HepG2 (cell line): Measurements from ENCODE around the gene WNT10A. TPM values are rescaled to one million over a fixed set of nuclear protein-coding genes. Genes with fewer than 3 reads are reported as not detected.

Experiments
- ADNP ChIP-seq: sonication (generic); formaldehyde crosslinking; IDR thresholded peaks from 2 replicates; pipeline ENCODE4 v1.4.0; 2020; ENCODE audit warnings: missing genetic modification reagents
- ATM ChIP-seq: fragments of 450-650 bp; IDR thresholded peaks from 2 replicates; pipeline ENCODE4 v1.7.1; 2017; ENCODE audit warnings: mild to moderate bottlenecking, borderline replicate concordance
- CEBPZ ChIP-seq: IDR thresholded peaks from 2 replicates; pipeline ENCODE4 v1.6.1; 2012; ENCODE audit warnings: low read length, improper control_type of control experiment
- HHEX ChIP-seq: IDR thresholded peaks from 2 replicates; pipeline ENCODE4 v1.6.1; 2016; ENCODE audit warnings: control low read depth
- PREB ChIP-seq: sonication (generic); formaldehyde crosslinking; IDR thresholded peaks from 2 replicates; pipeline ENCODE4 v1.4.0; 2020; ENCODE audit warnings: missing genetic modification reagents
- SCMH1 ChIP-seq: sonication (generic); formaldehyde crosslinking; IDR thresholded peaks from 2 replicates; pipeline ENCODE4 v1.9.0; 2021; ENCODE audit warnings: missing genetic modification reagents, mild to moderate bottlenecking, borderline replicate concordance
- SNAPC4 ChIP-seq: sonication (generic); formaldehyde crosslinking; IDR thresholded peaks from 2 replicates; pipeline ENCODE4 v1.4.0; 2020; ENCODE audit warnings: mild to moderate bottlenecking, missing genetic modification reagents
- ZFP36 ChIP-seq: fragments of 150-350 bp; IDR thresholded peaks from 2 replicates; pipeline ENCODE4 v1.6.1; 2018; ENCODE audit warnings: borderline replicate concordance, low read length, low read depth; ENCODE audit not compliant: partially characterized antibody
- ZHX2 ChIP-seq, 2 experiments: sonication (generic) in 1 of 2; formaldehyde crosslinking in 1 of 2; IDR thresholded peaks; 2 replicates each; pipeline versions ENCODE4 v1.6.1 to v1.9.0; 2014 to 2022; ENCODE audit warnings: antibody characterized with exemption in 1 of 2, borderline replicate concordance in 1 of 2, inconsistent platforms in 1 of 2, low read depth in 1 of 2, missing genetic modification reagents in 1 of 2
- ZNF136 ChIP-seq: sonication (generic); formaldehyde crosslinking; IDR thresholded peaks from 2 replicates; pipeline ENCODE4 v1.8.1; 2022; ENCODE audit warnings: low read depth, mild to moderate bottlenecking, moderate library complexity, missing genetic modification reagents
- ZNF441 ChIP-seq: sonication (generic); formaldehyde crosslinking; IDR thresholded peaks from 2 replicates; pipeline ENCODE4 v1.7.0; 2021; ENCODE audit warnings: missing genetic modification reagents, borderline replicate concordance
- ZNF562 ChIP-seq: sonication (generic); formaldehyde crosslinking; IDR thresholded peaks from 2 replicates; pipeline ENCODE4 v1.8.0; 2022; ENCODE audit warnings: missing genetic modification reagents, borderline replicate concordance
- polyA plus RNA-seq, 8 experiments: library from polyadenylated mRNA; depleted of rRNA in 3 of 8; stranded (reverse) in 7 of 8; unstranded in 1 of 8; fragments of >200 nt; fragmentation: Illumina TruSeq in 4 of 8; extraction: Trizol in 4 of 8; gene quantifications; 2 replicates each; pipeline versions ENCODE4 v1.2.1 to v1.2.3, GENCODE V29; 2011 to 2016; ENCODE audit warnings: low read depth in 4 of 8, missing spikeins in 1 of 8, mixed read lengths in 1 of 8; ENCODE audit not compliant: insufficient read depth in 1 of 8
- total RNA-seq, 5 experiments: library from RNA; depleted of rRNA; stranded (reverse); fragments of >200 nt; fragmentation: Illumina TruSeq; extraction: Trizol; gene quantifications; 2 replicates each; pipeline ENCODE4 v1.2.3, GENCODE V29; 2016; ENCODE audit warnings: low read depth in 1 of 5

WNT10A gene
- total and polyA plus RNA-seq, 2 of the 13 experiments (the other 11 are each of a cell fraction or from before 2014, with no cell fraction given) = 0.03 TPM; not detected in 1

- no peak for TF ChIP-seq CEBPZ
- no peak for TF ChIP-seq ZHX2 (IDR thresholded peaks at IDR 0.05; ENCODE audit: low read depth)
- no peak for TF ChIP-seq ZHX2 (CRISPR knock-in tag; IDR thresholded peaks at IDR 0.05; ENCODE audit: borderline replicate concordance)
- no peak for TF ChIP-seq ZNF136
- TF ChIP-seq ZFP36 = no peak
- no peak for TF ChIP-seq ADNP (CRISPR knock-in tag)
- TF ChIP-seq HHEX = no peak
- no peak for TF ChIP-seq ZNF562 (CRISPR knock-in tag)
- TF ChIP-seq ATM = no peak
- no peak for TF ChIP-seq SNAPC4 (CRISPR knock-in tag)
- TF ChIP-seq PREB (CRISPR knock-in tag) = no peak
- no peak for TF ChIP-seq ZNF441
- no peak for TF ChIP-seq SCMH1 (CRISPR knock-in tag)
Measured at GRCh38 chr2:218852911-218853667, 27.6 kb upstream of the WNT10A start (continued).
